ENCODE results near the gene ZNF77.
"Not testable (repeated sequence)": the region's sequence is repeated elsewhere in the genome, so short reads cannot be mapped to it uniquely, and the experiment has no call there.

The ZNF77 gene

GRCh38 chr19:2906631-2907195 is 38.1 kb downstream of the ZNF77 start:
- peaks cover 79% of the 10 kb centered on the region for H3K27me3 ChIP-seq (replicated peaks; ENCODE audit: insufficient read depth, low read length)
- no peaks in the 10 kb centered on the region for H3K9me3 ChIP-seq (replicated peaks; ENCODE audit: insufficient read depth, low read length)
- no peak overlapping the region for H3K9ac ChIP-seq (ENCODE audit: low read length)
- H3K79me2 ChIP-seq (ENCODE audit: low read length), result no peaks in the 10 kb centered on the region
- no peaks in the 10 kb centered on the region for H4K20me1 ChIP-seq (ENCODE audit: insufficient read depth, low read length)
- no peaks in the 10 kb centered on the region for H3F3A ChIP-seq (ENCODE audit: insufficient read depth, low read length)
- no peak overlapping the region for H2AFZ ChIP-seq (ENCODE audit: low read length)
- no peak for TF ChIP-seq EZH2 (optimal IDR thresholded peaks at IDR 0.05; ENCODE audit: low read depth, low read length)
- TF ChIP-seq EZH2phosphoT487 (IDR thresholded peaks at IDR 0.05; ENCODE audit: low read length), result no peak
- no peak for TF ChIP-seq CTCF (IDR thresholded peaks at IDR 0.05; ENCODE audit: low read length)
- DNase-seq, result no peak
- H3K4me3 ChIP-seq (ENCODE audit: low read length), result no peak overlapping the region
- H3K9me2 ChIP-seq (replicated peaks; ENCODE audit: insufficient read depth, low read length), result no peaks in the 10 kb centered on the region
- H3K4me1 ChIP-seq (ENCODE audit: low read length), result no peaks in the 10 kb centered on the region
- H3K4me2 ChIP-seq (ENCODE audit: low read depth, low read length), result no peak overlapping the region
- H3K27ac ChIP-seq (ENCODE audit: low read length), result no peak overlapping the region
- no peaks in the 10 kb centered on the region for H3K36me3 ChIP-seq (replicated peaks; ENCODE audit: insufficient read depth, low read length)

- no peak for DNase-seq
- Histone ChIP-seq H3F3A (ENCODE audit: insufficient read depth, low read length) (no peaks in the 10 kb centered on the region), H3K9me3 (replicated peaks; ENCODE audit: insufficient read depth, low read length) (no peaks in the 10 kb centered on the region), H3K9me2 (replicated peaks; ENCODE audit: insufficient read depth, low read length) (no peaks in the 10 kb centered on the region), H3K4me2 (ENCODE audit: low read depth, low read length) (no peak overlapping the region), H3K9ac (ENCODE audit: low read length) (no peak overlapping the region), H2AFZ (ENCODE audit: low read length) (no peak overlapping the region), H3K4me1 (ENCODE audit: low read length) (no peaks in the 10 kb centered on the region), H3K36me3 (replicated peaks; ENCODE audit: insufficient read depth, low read length) (no peaks in the 10 kb centered on the region), H4K20me1 (ENCODE audit: insufficient read depth, low read length) (no peaks in the 10 kb centered on the region), H3K27ac (ENCODE audit: low read length) (no peak overlapping the region), H3K27me3 (replicated peaks; ENCODE audit: insufficient read depth, low read length) (peaks cover 74% of the 10 kb centered on the region), H3K4me3 (ENCODE audit: low read length) (no peak overlapping the region), H3K79me2 (ENCODE audit: low read length) (no peaks in the 10 kb centered on the region)
- TF ChIP-seq CTCF (IDR thresholded peaks at IDR 0.05; ENCODE audit: low read length) (no peak), EZH2phosphoT487 (IDR thresholded peaks at IDR 0.05; ENCODE audit: low read length) (no peak), EZH2 (optimal IDR thresholded peaks at IDR 0.05; ENCODE audit: low read depth, low read length) (no peak)
Observed at GRCh38 chr19:2905918-2906519, 38.8 kb downstream of the ZNF77 start.

- not testable (repeated sequence) for H3K9me2 ChIP-seq (replicated peaks; ENCODE audit: insufficient read depth, low read length); H3K9me3 ChIP-seq (replicated peaks; ENCODE audit: insufficient read depth, low read length); H3K4me1 ChIP-seq (ENCODE audit: low read length); H3F3A ChIP-seq (ENCODE audit: insufficient read depth, low read length); H3K4me3 ChIP-seq (ENCODE audit: low read length); H3K9ac ChIP-seq (ENCODE audit: low read length); H4K20me1 ChIP-seq (ENCODE audit: insufficient read depth, low read length); H3K36me3 ChIP-seq (replicated peaks; ENCODE audit: insufficient read depth, low read length); H3K79me2 ChIP-seq (ENCODE audit: low read length); H3K4me2 ChIP-seq (ENCODE audit: low read depth, low read length); DNase-seq; H2AFZ ChIP-seq (ENCODE audit: low read length); H3K27ac ChIP-seq (ENCODE audit: low read length)
- peaks cover 70% of the 10 kb centered on the region for H3K27me3 ChIP-seq (replicated peaks; ENCODE audit: insufficient read depth, low read length)
Observed at GRCh38 chr19:2903326-2903725, 41.4 kb downstream of the ZNF77 start.

GRCh38 chr19:2902590-2903218 is 42.1 kb downstream of the ZNF77 start:
- DNase-seq, result no peak
- Histone ChIP-seq H2AFZ (ENCODE audit: low read length) (no peak overlapping the region), H3K9me3 (replicated peaks; ENCODE audit: insufficient read depth, low read length) (no peaks in the 10 kb centered on the region), H3K27me3 (replicated peaks; ENCODE audit: insufficient read depth, low read length) (peaks cover 70% of the 10 kb centered on the region), H3K79me2 (ENCODE audit: low read length) (no peaks in the 10 kb centered on the region), H3F3A (ENCODE audit: insufficient read depth, low read length) (no peaks in the 10 kb centered on the region), H3K4me3 (ENCODE audit: low read length) (no peak overlapping the region), H3K9ac (ENCODE audit: low read length) (no peak overlapping the region), H3K4me1 (ENCODE audit: low read length) (no peaks in the 10 kb centered on the region), H3K27ac (ENCODE audit: low read length) (no peak overlapping the region), H3K9me2 (replicated peaks; ENCODE audit: insufficient read depth, low read length) (no peaks in the 10 kb centered on the region), H3K4me2 (ENCODE audit: low read depth, low read length) (no peak overlapping the region), H4K20me1 (ENCODE audit: insufficient read depth, low read length) (no peaks in the 10 kb centered on the region), H3K36me3 (replicated peaks; ENCODE audit: insufficient read depth, low read length) (no peaks in the 10 kb centered on the region)
- TF ChIP-seq EZH2phosphoT487 (IDR thresholded peaks at IDR 0.05; ENCODE audit: low read length) (no peak), CTCF (IDR thresholded peaks at IDR 0.05; ENCODE audit: low read length) (no peak), EZH2 (optimal IDR thresholded peaks at IDR 0.05; ENCODE audit: low read depth, low read length) (peak; percentile 8)
